ENCODE measurements around the gene HES7. TPM values are rescaled to one million over a fixed set of nuclear protein-coding genes. Genes with fewer than 3 reads are reported as not detected.

HES7 gene
- total RNA-seq, 6 experiments from 2014 or later: not detected

DNA sequence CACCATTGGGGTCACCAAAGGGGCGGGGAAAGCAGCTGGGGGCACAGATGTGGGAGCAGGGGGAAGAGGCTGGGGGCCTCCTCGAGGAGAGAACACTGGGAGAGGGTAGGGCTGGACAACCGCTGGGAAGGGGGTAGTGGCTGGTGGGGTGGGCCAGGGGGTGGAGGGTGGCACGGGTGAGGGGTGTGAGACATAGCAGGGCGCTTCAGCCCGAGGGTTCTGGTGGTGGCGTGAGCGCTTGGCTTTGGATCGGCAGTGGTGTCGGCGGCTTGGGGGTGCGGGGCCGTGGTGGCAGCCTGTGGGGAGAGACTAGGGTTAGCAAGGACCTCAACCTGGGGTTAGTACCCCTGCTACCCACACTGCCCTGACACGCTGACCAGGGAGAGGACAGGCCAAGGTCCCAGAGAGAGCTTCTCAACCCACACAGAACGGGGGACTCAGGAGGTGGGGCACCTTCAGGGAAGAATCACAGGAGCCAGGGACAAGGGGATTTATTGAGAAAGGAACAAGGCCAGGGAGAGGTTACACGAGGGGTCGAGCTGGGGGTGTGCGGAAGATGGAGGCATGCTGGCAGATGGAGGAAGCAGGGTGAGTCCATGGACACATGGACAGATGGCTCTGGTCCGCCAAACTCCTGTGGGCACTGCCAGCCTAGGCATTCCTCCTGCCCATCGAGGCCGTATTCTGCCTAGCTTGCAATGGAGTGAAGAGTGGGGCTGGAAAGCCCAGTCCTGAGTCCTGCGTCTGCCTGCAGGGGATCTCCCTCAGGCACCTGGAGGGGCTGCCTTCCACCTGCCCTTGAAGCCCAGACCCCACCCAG lies 19.9 kb upstream of the HES7 start:
- Histone ChIP-seq H3K36me3 (peaks cover 46 to 96% (median 89%) of the 10 kb centered on the region in 4 donors), H3K4me1 (peaks cover 0 to 9% (median 0%) of the 10 kb centered on the region in 4 donors), H3K9me3 (no peaks in the 10 kb centered on the region), H3K27me3 (no peaks in the 10 kb centered on the region), H3K4me3 (no peak overlapping the region), H3K27ac (no peak overlapping the region)
- peak in 1 of 4 donors; percentile 1 for ATAC-seq
- TF ChIP-seq CTCF (IDR thresholded peaks at IDR 0.05) (no peak), POLR2A (IDR thresholded peaks at IDR 0.05) (peak; percentile 8)
- intact Hi-C loops (cut with DNase I): no loop called here
- peak in 2 of 3 donors; percentile 16 to 51 for DNase-seq
- 51% methylated on average over 3 of the region's 22 CpGs for WGBS (ENCODE audit: insufficient coverage, low coverage, low lambda C conversion rate, missing lambda C conversion rate)

GRCh38 chr17:8142887-8143580 lies 19.1 kb upstream of the HES7 start:
- DNase-seq (peak in 2 of 3 donors; percentile 19 to 53), ATAC-seq (no peak)
- Histone ChIP-seq H3K36me3 (peaks cover 39 to 88% (median 83%) of the 10 kb centered on the region in 4 donors), H3K4me1 (peaks cover 0 to 9% (median 1%) of the 10 kb centered on the region in 4 donors), H3K27ac (no peak overlapping the region), H3K9me3 (no peaks in the 10 kb centered on the region), H3K4me3 (no peak overlapping the region), H3K27me3 (no peaks in the 10 kb centered on the region)
- no peak for TF ChIP-seq POLR2A (IDR thresholded peaks at IDR 0.05)
- no peak for TF ChIP-seq CTCF (IDR thresholded peaks at IDR 0.05)
- WGBS (ENCODE audit: insufficient coverage, low coverage, low lambda C conversion rate, missing lambda C conversion rate): 89% methylated on average over 12 of the region's 15 CpGs
- intact Hi-C loops (cut with DNase I): no loop called here

DNA sequence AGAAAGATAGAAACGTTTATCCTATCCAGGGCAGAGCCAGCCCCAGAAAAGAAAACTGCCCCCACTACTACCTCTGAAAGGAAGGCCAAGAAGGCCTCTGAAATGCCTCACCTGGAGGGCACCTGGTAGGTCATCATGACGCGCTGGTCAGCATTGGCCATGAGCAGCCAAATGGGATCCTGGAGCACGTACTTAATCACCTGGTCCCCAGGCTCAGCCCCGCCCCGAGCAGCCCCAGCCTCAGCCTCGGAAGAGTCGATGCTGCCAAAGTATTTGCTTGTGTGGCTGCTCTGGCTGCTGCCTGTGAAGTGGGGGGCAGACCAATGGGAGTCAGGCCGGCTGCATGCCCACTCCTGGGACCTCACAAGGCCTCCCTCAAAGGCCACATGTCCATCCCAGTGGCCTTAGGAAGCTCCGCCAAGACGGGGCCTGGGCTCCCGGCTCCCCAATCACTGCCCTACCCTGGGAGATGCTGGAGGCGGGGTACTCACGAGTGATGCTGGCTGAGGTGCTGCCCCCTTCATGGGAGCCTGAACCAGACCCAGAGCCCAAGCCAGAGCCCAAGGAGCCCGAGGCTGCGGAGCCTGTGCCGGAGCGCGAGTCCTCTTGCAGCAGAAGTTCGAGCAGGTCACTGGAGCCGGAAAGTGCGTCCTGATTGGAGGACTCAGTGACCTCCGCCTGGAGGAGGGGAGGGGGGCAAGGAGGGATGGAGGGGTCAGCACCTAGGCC lies 18.4 kb upstream of the HES7 start:
- intact Hi-C loops (cut with DNase I): no loop called here
- no peaks in the 10 kb centered on the region for H3K9me3 ChIP-seq
- H3K4me3 ChIP-seq: no peak overlapping the region
- 54% methylated on average over 3 of the region's 23 CpGs for WGBS (ENCODE audit: insufficient coverage, low coverage, low lambda C conversion rate, missing lambda C conversion rate)
- TF ChIP-seq CTCF (IDR thresholded peaks at IDR 0.05) (no peak), POLR2A (IDR thresholded peaks at IDR 0.05) (no peak)
- DNase-seq: peak in 2 of 3 donors; percentile 21 to 56
- H3K27me3 ChIP-seq: no peaks in the 10 kb centered on the region
- no peak overlapping the region for H3K27ac ChIP-seq
- peaks cover 33 to 81% (median 75%) of the 10 kb centered on the region in 4 donors for H3K36me3 ChIP-seq
- ATAC-seq: no peak
- H3K4me1 ChIP-seq: peaks cover 0 to 9% (median 1%) of the 10 kb centered on the region in 4 donors

- Histone ChIP-seq H3K36me3 (peaks cover 32 to 75% (median 70%) of the 10 kb centered on the region in 4 donors), H3K4me1 (peaks cover 0 to 9% (median 1%) of the 10 kb centered on the region in 4 donors), H3K9me3 (no peaks in the 10 kb centered on the region), H3K4me3 (no peak overlapping the region), H3K27me3 (no peaks in the 10 kb centered on the region), H3K27ac (no peak overlapping the region)
- DNase-seq (peak in 1 of 3 donors; percentile 50), ATAC-seq (no peak)
- intact Hi-C loops (cut with DNase I): no loop called here
- 73% methylated on average over 4 of the region's 11 CpGs for WGBS (ENCODE audit: insufficient coverage, low coverage, low lambda C conversion rate, missing lambda C conversion rate)
- TF ChIP-seq POLR2A (IDR thresholded peaks at IDR 0.05) (no peak), CTCF (IDR thresholded peaks at IDR 0.05) (no peak)
Observed at GRCh38 chr17:8141741-8142140, 17.8 kb upstream of the HES7 start.
